K562 (cell line): ENCODE measurements around the gene THADA. TPM values are rescaled to one million over a fixed set of nuclear protein-coding genes. Genes with fewer than 3 reads are reported as not detected.

Experiments
- ATAC-seq: fragments of 200-7000 bp; cut with Tn5 transposase; 3 replicates; pipeline ENCODE4 v1.9.1; 2020; ENCODE audit warnings: moderate library complexity
- BruUV-seq: library from RNA; stranded (reverse); fragments of 400-500 nt; replicated peaks from 2 replicates; lab custom pipeline; 2021; lab: Mats Ljungman, UMichigan
- CTCF ChIA-PET: fragments of 300-600 bp; formaldehyde crosslinking; extraction: SDS; loops from one replicate; lab custom pipeline; 2021; ENCODE audit warnings: low intra/inter-chr PET ratio; lab: Yijun Ruan, JAX
- POLR2A ChIA-PET: fragments of 300-600, 350-650 bp; sonication (Branson Sonifier 250); formaldehyde crosslinking; extraction: SDS; loops from one replicate; lab custom pipeline; 2021; ENCODE audit warnings: antibody characterized with exemption, inconsistent platforms; lab: Yijun Ruan, JAX
- DNase-seq, 4 experiments: peaks; one replicate each; pipeline versions ENCODE4 v3.0.0 to v3.0.0-alpha.2; 2011 to 2018; ENCODE audit warnings: low spot score in 3 of 4, mixed read lengths in 3 of 4; ENCODE audit errors: extremely low read depth in 1 of 4
- FAIRE-seq: peaks from 2 replicates; lab custom pipeline; 2011; peaks lifted over from hg19 to GRCh38; lab: Jason Lieb, UNC
- H2AFZ ChIP-seq: 2 replicates; pipeline ENCODE4 v1.6.0; 2011; ENCODE audit warnings: low read depth, low read length, control low read depth, inconsistent platforms
- H3K27ac ChIP-seq: fragments of 200-600 bp; 3 replicates; pipeline ENCODE4 v1.8.0; 2011; ENCODE audit warnings: low read depth, mild to moderate bottlenecking, control low read depth, inconsistent platforms, low read length, moderate library complexity, mixed read lengths; ENCODE audit errors: extremely low read depth
- H3K27me3 ChIP-seq, 2 experiments: fragments of 300-600 bp in 1 of 2; 2 replicates in 1 of 2; 3 replicates in 1 of 2; pipeline versions ENCODE4 v1.6.0 to v1.8.0; 2011; ENCODE audit warnings: inconsistent platforms in 2 of 2, low read length in 2 of 2, mild to moderate bottlenecking in 1 of 2, mixed read lengths in 1 of 2, moderate library complexity in 1 of 2; ENCODE audit not compliant: control insufficient read depth in 2 of 2, insufficient read depth in 2 of 2
- H3K36me3 ChIP-seq: fragments of 300-600 bp; 3 replicates; pipeline ENCODE4 v1.8.0; 2011; ENCODE audit warnings: mild to moderate bottlenecking, low read length, inconsistent platforms; ENCODE audit not compliant: control insufficient read depth, insufficient read depth
- H3K4me1 ChIP-seq, 2 experiments: fragments of 200-600 bp in 1 of 2; replicated peaks in 1 of 2; 2 replicates in 1 of 2; 3 replicates in 1 of 2; pipeline versions ENCODE4 v1.5.1 to v1.8.0; 2011; ENCODE audit warnings: inconsistent platforms in 2 of 2, low read length in 2 of 2, mild to moderate bottlenecking in 1 of 2, mixed read lengths in 1 of 2, moderate library complexity in 1 of 2; ENCODE audit not compliant: control insufficient read depth in 2 of 2, insufficient read depth in 2 of 2
- H3K4me2 ChIP-seq: 2 replicates; pipeline ENCODE4 v1.6.1; 2011; ENCODE audit warnings: low read length, control low read depth, inconsistent platforms, mixed read lengths; ENCODE audit not compliant: insufficient read depth
- H3K4me3 ChIP-seq: fragments of 200-600 bp; sonication (generic), shearing (Covaris generic); 2 replicates; pipeline ENCODE4 v1.5.1; 2016; ENCODE audit warnings: control low read depth, inconsistent platforms
- H3K79me2 ChIP-seq: fragments of 200-600 bp; 3 replicates; pipeline ENCODE4 v1.8.0; 2011; ENCODE audit warnings: low read length, inconsistent platforms; ENCODE audit not compliant: control insufficient read depth, insufficient read depth
- H3K9ac ChIP-seq, 2 experiments: 2 replicates each; pipeline versions ENCODE4 v1.6.0 to v1.6.1; 2011; ENCODE audit warnings: low read depth in 2 of 2, low read length in 2 of 2, control low read depth in 1 of 2, inconsistent platforms in 1 of 2, mild to moderate bottlenecking in 1 of 2, mixed read lengths in 1 of 2; ENCODE audit not compliant: insufficient read depth in 1 of 2
- H3K9me1 ChIP-seq: one replicate; pipeline ENCODE4 v1.6.0; 2011; ENCODE audit warnings: inconsistent platforms, mild to moderate bottlenecking, low read length, moderate library complexity; ENCODE audit not compliant: control insufficient read depth, insufficient read depth
- H3K9me3 ChIP-seq: replicated peaks from 2 replicates; pipeline ENCODE4 v1.5.1; 2011; ENCODE audit warnings: low read depth, low read length, inconsistent platforms; ENCODE audit not compliant: control insufficient read depth, insufficient read depth
- H4K20me1 ChIP-seq: replicated peaks from 2 replicates; pipeline ENCODE4 v1.6.1; 2011; ENCODE audit warnings: low read length, inconsistent platforms, mixed read lengths; ENCODE audit not compliant: control insufficient read depth, insufficient read depth
- C11orf30 ChIP-seq: fragments of 450-650 bp; IDR thresholded peaks from 2 replicates; pipeline ENCODE4 v1.6.1; 2016; ENCODE audit warnings: low read depth, mild to moderate bottlenecking
- CCNT2 ChIP-seq: IDR thresholded peaks from 2 replicates; pipeline ENCODE4 v1.6.1; 2011; ENCODE audit warnings: borderline replicate concordance, low read depth, mild to moderate bottlenecking, moderate library complexity, mixed read lengths, low read length; ENCODE audit not compliant: insufficient read length; ENCODE audit errors: extremely low read depth
- RBM22 ChIP-seq: fragments of 200-400 bp; formaldehyde crosslinking; IDR thresholded peaks from 2 replicates; pipeline ENCODE4 v1.6.1; 2018; ENCODE audit warnings: low read length, low read depth; ENCODE audit not compliant: poor library complexity, severe bottlenecking
- SAFB ChIP-seq: fragments of 200-400 bp; formaldehyde crosslinking; IDR thresholded peaks from 2 replicates; pipeline ENCODE4 v1.6.1; 2017; ENCODE audit warnings: low read depth, low read length, borderline replicate concordance
- SIN3B ChIP-seq: fragments of 450-650 bp; IDR thresholded peaks from 2 replicates; pipeline ENCODE4 v1.6.1; 2017; ENCODE audit warnings: low read depth, mild to moderate bottlenecking, moderate library complexity
- SRSF9 ChIP-seq: fragments of 200-400 bp; formaldehyde crosslinking; IDR thresholded peaks from 2 replicates; pipeline ENCODE4 v1.6.1; 2017; ENCODE audit warnings: low read depth, low read length, borderline replicate concordance
- TAF9B ChIP-seq: fragments of 450-650 bp; IDR thresholded peaks from 2 replicates; pipeline ENCODE4 v1.6.1; 2018; ENCODE audit warnings: mild to moderate bottlenecking; ENCODE audit not compliant: partially characterized antibody
- TBL1XR1 ChIP-seq, 2 experiments: IDR thresholded peaks; 2 replicates each; pipeline ENCODE4 v1.6.1; 2012; ENCODE audit warnings: improper control_type of control experiment in 2 of 2, low read length in 2 of 2, mild to moderate bottlenecking in 1 of 2
- USF1 ChIP-seq: sonication (generic); formaldehyde crosslinking; IDR thresholded peaks from 2 replicates; pipeline ENCODE4 v1.9.0; 2022; ENCODE audit warnings: mild to moderate bottlenecking, missing genetic modification reagents
- ZBTB9 ChIP-seq: fragments of 450-650 bp; formaldehyde crosslinking; IDR thresholded peaks from 2 replicates; pipeline ENCODE4 v1.4.0; 2020; ENCODE audit warnings: mild to moderate bottlenecking, moderate library complexity
- ZNF263 ChIP-seq: sonication (generic); formaldehyde crosslinking; IDR thresholded peaks from 2 replicates; pipeline ENCODE4 v1.8.0; 2022; ENCODE audit warnings: mild to moderate bottlenecking, missing genetic modification reagents, borderline replicate concordance
- ZNF311 ChIP-seq: fragments of 250-450 bp; sonication (Bioruptor Pico); IDR thresholded peaks from 2 replicates; pipeline ENCODE4 v1.4.0; 2020; ENCODE audit warnings: mild to moderate bottlenecking, moderate library complexity
- ZNF518B ChIP-seq: fragments of 250-450 bp; sonication (Bioruptor Pico); IDR thresholded peaks from 2 replicates; pipeline ENCODE4 v1.5.0; 2021; ENCODE audit warnings: mild to moderate bottlenecking, moderate library complexity
- WGBS: fragments of 100-300 bp; shearing (Covaris generic); methylation state at CpG from one replicate; pipeline ENCODE4 v1.1.6; 2016; ENCODE audit warnings: low coverage, mixed read lengths; ENCODE audit not compliant: insufficient coverage; ENCODE audit errors: missing lambda C conversion rate; 5-methylcytosine and 5-hydroxymethylcytosine counted together
- in situ Hi-C: fragments of 300-500 bp; cut with MboI; formaldehyde crosslinking; loops from 4 replicates; pipeline ENCODE4 v1.15.0; 2018; ENCODE audit warnings: inconsistent platforms, mixed read lengths
- intact Hi-C: fragments of 100-400 bp; cut with micrococcal nuclease; formaldehyde crosslinking; loops from 2 replicates; pipeline ENCODE4 v1.14.2; 2022
- polyA plus RNA-seq, 8 experiments: library from polyadenylated mRNA; depleted of rRNA in 4 of 8; stranded (reverse) in 5 of 8; unstranded in 3 of 8; fragments of >200 nt; fragmentation: Nextera tagmentation in 2 of 8; fragmentation: Illumina TruSeq in 1 of 8; extraction: Ambion mirVana in 2 of 8; extraction: Trizol in 1 of 8; gene quantifications; 2 replicates each; pipeline versions ENCODE4 v1.2.1 to v1.2.3, GENCODE V29; 2011 to 2014; ENCODE audit warnings: inconsistent platforms in 1 of 8, missing spikeins in 1 of 8
- total RNA-seq, 7 experiments: library from RNA; depleted of rRNA in 6 of 7; stranded (reverse); fragments of >200 nt in 6 of 7; fragmentation: Illumina TruSeq in 2 of 7; extraction: Trizol in 2 of 7; gene quantifications; 2 replicates each; pipeline versions ENCODE4 v1.2.1 to v1.2.3, GENCODE V29; 2011 to 2021; ENCODE audit warnings: low replicate concordance in 1 of 7
- TF ChIP-seq, protein P1 (sequence below): fragments of 450-650 bp; IDR thresholded peaks from 2 replicates; pipeline ENCODE4 v1.6.1; 2016; ENCODE audit warnings: low read depth, mild to moderate bottlenecking, moderate library complexity

Gene THADA
- total and polyA plus RNA-seq, 9 of the 15 experiments (the other 6 are each of a cell fraction or from before 2014, with no cell fraction given) = 17.8 to 34.7 (median 31.9) TPM

- Histone ChIP-seq H3K9me1 (no peaks in the 10 kb centered on the region), H3K9me3 (no peaks in the 10 kb centered on the region), H3K9ac (no peak overlapping the region), H4K20me1 (no peaks in the 10 kb centered on the region), H2AFZ (no peak overlapping the region), H3K27me3 (no peaks in the 10 kb centered on the region), H3K36me3 (no peaks in the 10 kb centered on the region; the same call in 2 of the 3 replicates), H3K27ac (no peak overlapping the region), H3K4me3 (no peak overlapping the region), H3K79me2 (no peaks in the 10 kb centered on the region), H3K4me2 (no peak overlapping the region), H3K4me1 (no peaks in the 10 kb centered on the region)
- ChIA-PET CTCF (interaction anchor here (0.5 kb wide), 1 partner anchor 74 kb away, joined by 3 read pairs; no protein-coding TSS in a partner anchor), POLR2A (interaction anchor here (1.7 kb wide), 1 partner anchor 8 kb away, joined by 4 read pairs; no protein-coding TSS in a partner anchor)
- 54% methylated on average over 3 of the region's 3 CpGs for WGBS
- in situ Hi-C loops = no loop called here
- intact Hi-C loops = no loop called here
- DNase-seq (no peak), FAIRE-seq (no peak), ATAC-seq (no peak)
- no TSS peak for BruUV-seq
- TF ChIP-seq SAFB (no peak), C11orf30 (no peak), CCNT2 (no peak), ZNF263 (no peak), TBL1XR1 (IDR thresholded peaks at IDR 0.05; ENCODE audit: low read length in 2 of 2) (no peak), TAF9B (no peak), ZNF311 (CRISPR knock-in tag) (no peak), ZBTB9 (CRISPR knock-in tag) (no peak), SIN3B (no peak), USF1 (CRISPR knock-in tag) (no peak), RBM22 (no peak), ZNF518B (no peak), SRSF9 (no peak)
- TF ChIP-seq, protein P1, sequence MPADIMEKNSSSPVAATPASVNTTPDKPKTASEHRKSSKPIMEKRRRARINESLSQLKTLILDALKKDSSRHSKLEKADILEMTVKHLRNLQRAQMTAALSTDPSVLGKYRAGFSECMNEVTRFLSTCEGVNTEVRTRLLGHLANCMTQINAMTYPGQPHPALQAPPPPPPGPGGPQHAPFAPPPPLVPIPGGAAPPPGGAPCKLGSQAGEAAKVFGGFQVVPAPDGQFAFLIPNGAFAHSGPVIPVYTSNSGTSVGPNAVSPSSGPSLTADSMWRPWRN = no peak
Measured at GRCh38 chr2:43375746-43376522, 219.9 kb downstream of the THADA start.
